ENCODE measurements around the gene RSF1.

The RSF1 gene

DNA sequence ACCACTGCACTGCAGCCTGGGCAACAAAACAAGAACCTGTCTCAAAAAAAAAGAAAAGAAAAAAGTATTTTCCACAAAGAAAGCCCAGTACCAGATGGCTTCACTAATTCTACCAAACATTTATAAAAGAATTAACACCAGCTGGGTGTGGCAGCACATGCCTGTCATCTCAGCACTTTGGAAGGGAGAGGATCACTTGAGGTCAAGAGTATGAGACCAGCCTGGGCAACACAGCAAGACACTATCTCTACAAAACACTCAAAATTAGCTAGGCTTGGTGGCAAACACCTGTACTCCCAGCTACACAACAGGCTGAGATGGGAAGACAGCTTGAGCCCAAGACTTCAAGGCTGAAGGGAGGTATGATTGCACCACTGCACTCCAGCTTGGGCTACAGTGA, 20.1 kb downstream of the RSF1 start:
- DNase-seq: no peak

DNA sequence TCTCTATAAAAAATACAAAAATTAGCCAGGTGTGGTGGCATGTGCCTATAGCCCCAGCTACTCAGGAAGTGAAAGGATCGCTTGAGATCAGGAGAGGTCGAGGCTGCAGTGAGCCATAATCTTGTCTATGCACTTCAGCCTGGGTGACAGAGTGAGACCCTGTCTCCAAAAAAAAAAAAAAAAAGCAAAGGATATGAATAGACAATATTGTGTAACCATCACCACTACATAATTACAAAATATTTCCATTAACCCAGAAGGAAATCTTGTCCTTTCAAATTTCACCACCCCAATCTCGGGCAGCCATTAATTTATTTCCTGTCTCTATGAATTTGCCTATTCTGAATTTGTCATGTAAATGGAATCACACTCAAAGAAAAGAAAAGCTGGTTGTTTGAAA, 21.2 kb downstream of the RSF1 start:
- DNase-seq: no peak

DNA sequence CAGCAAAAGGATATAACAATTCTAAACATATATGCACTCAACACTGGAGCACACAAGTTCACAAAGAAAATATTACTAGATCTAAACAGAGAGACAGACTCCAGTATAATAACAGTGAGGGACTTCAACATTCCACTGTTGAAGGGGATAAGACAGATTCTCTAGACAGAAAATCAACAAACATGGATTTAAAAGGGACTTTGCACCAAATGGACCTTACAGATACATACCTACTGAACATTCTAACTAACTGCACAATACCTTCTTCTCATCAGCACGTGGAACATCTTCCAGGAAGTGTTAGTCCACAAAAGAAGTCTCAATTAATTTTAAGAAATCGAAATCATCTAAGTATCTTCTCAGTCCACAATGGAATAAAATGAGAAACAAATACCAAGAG, 26.6 kb downstream of the RSF1 start:
- no peak for DNase-seq

DNA sequence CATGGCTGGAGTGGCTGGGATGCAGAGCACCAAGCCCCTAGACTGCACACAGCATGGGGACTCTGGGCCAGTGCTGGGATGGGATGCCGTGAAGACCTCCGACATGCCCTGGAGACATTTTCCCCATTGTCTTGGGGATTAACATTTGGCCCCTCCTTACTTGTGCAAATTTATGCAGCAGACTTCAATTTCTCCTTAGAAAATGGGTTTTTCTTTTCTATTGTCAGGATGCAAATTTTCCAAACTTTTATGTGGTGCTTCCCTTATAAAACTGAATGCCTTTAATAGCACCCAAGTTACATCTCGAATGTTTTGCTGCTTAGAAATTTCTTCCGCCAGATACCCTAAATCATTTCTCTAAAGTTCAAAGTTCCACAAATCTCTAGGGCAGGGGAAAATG, 29.2 kb downstream of the RSF1 start:
- no peak for DNase-seq

DNA sequence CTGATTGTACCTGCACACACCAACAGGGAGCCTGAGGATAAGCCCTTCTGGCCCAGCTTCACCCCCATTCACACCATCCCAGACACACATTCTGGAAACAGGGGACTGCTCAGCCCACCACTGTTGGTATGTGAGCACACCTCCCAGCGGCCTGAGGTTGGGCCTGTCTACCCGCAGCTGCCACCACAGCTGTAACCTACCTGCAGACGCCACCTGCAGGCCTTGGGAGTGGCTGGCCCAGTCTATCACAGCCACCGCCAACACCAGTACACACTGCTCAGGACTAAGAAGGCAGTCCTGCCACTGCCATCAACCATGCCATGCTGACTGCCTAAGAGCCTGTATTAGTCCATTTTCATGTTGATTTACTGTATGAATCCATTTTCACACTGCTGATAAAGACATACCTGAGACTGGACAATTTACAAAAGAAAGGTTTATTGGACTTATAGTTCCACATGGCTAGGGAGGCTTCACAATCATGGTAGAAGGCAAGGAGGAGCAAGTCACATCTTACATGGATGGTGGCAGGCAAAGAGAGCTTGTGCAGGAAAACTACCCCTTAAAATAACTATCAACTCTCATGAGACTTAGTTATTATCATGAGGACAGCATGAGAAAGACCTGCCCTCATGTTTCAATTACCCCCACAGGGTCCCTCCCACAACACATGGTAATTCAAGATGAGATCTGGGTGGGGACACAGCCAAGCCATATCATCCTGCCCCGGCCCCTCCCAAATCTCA, 30.6 kb downstream of the RSF1 start:
- no peak for DNase-seq

DNA sequence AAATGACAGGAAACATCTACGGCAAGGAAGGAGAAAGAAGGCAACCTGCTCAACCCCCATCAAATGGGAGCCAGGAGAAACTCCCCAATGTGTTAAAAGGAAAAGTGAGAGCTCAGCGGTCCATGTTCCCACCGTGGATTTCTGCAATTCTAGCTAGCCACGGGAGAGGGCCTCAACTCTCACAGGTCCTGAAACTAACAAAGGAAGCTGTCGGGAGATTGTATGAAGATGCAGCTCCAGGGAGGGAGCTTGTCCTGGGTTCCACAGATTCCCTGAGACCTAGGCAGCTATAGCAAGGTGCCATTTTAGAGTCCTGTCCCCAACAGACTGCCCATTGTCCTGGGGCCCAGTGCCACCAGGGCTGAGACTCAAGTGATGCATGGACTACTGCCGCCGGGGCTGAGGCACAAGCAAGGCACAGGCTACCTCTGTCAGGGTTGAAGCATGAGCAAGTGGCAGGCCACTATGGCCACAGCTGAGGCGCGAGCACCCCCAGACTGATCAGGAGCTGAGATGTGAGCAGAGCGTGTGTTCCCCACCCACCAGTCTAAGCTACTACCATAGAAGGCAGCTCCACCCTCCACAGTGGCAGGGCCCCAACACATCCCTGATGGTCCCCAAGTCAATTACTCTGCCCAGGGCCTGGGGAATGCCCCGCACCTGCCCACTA, 31.3 kb downstream of the RSF1 start:
- DNase-seq: no peak

DNA sequence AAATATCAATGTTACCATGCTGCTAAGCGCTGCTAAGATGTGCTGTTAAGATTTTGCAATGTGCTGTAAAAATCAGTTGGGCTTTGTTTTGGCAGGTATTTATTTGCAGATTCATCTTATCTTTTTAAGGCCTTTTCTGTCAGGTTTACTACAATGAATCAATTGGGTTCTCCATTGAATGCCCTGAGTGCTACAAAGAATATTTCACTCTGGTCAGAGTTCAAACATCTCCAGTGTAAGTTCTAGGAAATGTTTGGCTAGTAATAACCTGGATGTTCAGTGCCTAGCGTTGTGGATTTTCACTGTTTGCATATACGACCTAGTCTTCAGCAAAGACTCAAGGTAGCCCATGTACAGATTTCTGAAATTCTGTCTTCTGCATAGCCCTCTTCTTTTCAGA, 36.0 kb downstream of the RSF1 start:
- no peak for DNase-seq

DNA sequence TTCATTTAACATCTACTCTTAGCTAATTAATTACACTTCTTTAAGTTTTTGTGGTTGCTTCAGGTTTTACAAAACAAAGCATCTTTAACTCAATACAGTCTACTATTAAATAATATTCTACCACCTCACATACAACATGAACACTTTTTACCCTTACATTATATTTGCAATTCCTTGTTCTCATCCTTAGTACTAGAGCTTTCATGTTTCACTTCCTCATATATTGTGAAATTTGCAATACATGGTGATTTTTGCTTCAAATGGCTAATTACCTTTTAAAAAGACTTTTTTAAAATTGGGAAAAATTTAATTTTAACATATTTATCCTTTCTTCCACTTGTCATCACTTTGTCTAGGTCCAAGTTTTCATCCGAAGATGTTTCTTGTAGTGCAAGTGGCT, 37.5 kb downstream of the RSF1 start:
- DNase-seq: no peak

DNA sequence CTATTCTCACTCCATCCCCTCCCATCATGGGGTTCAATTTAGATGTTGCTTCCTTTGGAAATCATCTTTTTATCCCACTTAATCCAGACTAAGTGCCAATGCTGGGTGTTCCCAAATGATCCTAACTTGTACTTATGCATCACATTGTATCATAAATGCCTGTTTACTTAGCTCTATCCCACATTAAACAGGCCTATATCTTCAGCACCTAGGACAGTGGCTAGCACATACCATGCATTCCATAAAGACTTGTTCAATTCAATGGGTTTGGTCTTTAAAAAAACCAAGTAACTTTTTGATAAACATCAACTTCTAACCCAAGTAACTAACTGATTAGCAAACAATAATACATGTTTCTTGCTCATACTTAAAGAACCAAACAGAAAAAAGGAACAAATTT, 40.6 kb downstream of the RSF1 start:
- DNase-seq: no peak

DNA sequence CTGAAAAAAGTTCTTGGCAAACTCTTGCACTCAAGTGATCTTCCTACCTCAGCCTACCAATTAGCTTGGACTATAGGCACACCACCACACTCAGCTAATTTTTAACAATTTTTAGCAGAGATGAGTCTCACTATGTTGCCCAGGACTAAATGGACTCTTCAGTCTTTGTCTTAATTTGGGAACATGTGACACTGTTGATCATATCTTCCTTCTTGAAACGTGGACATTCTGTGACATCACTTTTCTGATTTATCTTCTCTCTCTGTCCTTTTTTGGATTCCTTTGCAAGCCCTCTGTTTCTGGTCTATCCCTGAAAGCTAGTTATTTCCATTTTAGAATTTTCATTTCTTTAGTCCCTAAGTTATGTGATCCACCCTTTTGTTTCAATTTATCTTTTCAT, 42.0 kb downstream of the RSF1 start:
- no peak for DNase-seq

DNA sequence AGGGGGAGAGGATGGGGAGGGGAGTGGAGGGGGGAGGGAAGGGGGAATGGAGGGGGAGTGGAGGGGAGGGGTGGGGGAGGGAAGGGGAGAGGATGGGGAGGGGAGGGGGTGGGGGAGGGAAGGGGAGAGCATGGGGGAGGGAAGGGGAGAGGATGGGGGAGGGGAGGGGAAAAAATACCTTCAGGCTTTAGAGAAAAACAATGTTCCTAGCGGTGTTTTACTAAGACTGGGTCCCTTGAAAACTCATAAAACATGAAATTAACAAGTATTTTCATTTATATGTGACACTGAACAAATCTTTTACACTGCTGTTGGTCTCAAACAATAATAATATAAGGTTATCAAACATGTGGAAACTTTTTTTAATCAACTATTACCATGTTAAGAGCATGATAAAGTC, 42.4 kb downstream of the RSF1 start:
- no peak for DNase-seq

DNA sequence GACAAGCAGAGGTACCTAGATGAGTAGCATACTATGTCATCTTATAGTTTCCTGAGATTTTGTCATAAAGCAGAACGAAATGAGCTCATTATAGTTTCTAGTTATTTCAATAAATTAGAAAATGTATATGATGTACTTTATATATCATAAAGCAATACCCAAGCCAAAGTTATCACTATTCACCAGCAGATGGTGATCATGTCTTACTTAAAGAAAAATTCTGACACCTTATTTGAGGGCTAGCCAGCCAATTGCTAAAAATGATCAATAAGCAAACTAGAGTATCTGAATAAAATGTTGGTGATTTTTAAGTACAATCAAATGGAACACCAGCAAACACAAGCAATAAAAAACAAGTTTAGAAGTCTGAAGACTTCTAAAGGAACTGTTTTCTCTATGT, 44.1 kb downstream of the RSF1 start:
- DNase-seq: no peak

DNA sequence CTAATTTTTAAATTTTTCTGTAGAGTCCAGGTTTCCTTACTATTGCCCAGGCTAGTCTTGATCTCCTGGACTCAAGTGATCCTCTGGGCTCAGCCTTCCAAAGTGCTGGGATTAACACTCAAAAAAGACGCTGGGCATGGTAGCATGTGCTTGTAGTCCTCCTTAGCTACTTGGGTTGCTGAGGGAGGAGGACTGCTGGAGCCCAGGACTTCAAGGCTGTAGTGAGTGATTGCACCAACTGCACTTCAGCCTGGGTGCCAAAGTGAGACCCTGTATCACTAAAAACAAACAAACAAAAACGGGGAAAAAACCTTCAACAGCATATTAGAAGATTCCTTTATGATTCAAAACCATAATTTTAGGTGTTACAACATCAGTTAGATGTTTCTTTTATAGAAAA, 44.6 kb downstream of the RSF1 start:
- no peak for DNase-seq

DNA sequence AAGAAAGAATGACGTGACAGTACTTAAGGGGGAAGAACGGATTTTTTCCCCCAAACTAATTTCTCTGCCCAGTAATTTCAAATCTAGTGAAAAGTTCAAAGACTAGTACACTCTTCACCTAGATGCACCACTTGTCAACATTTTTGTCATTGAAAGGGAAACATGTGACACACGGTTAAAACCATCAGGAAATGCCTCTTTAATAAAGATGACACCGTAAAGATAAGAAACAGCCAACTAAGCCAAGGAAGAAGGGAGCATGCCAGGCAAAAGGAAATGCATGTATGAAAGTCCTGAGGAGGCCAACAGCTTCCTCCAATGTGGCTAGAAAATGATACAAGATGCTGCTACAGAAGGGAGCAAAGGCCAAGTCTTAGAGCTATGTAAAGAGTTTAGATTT, 49.4 kb downstream of the RSF1 start:
- no peak for DNase-seq

DNA sequence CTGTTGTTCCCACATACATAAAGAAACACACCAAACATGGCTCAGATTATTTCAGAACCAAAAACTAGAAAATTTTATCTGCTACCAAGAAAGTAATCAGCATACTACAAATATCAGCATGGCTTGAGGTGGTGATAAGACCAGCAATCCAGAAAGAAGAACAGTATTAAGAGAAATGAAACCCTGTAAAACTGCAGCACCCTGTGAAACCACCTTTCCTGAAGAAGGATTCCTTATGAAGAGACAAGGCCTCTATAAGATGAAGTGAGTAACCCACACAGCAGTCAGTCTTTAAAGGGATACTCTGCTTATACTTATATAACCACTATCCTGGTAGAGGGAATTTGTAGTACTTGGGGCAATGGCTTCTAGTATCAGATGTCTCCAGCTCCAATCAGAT, 49.9 kb downstream of the RSF1 start:
- no peak for DNase-seq

DNA sequence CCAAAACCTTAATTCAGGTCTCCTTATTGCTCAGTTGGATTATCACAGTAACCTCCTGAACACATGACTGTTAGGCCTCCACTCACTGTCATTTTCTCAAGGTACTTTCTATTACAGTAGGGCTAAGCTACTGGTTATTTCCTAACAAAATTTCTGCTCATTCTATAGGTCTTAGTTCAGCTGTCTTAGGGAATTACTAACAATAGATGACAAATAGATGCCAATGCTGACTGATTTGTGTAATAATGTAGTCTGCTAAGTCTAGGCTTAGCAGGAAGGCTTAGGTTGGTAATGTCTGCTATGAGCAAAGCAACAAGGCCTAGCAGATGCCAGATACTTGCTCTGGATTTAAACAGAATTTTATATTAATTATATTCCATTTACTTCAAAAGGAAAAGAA, 58.1 kb downstream of the RSF1 start:
- DNase-seq: no peak

DNA sequence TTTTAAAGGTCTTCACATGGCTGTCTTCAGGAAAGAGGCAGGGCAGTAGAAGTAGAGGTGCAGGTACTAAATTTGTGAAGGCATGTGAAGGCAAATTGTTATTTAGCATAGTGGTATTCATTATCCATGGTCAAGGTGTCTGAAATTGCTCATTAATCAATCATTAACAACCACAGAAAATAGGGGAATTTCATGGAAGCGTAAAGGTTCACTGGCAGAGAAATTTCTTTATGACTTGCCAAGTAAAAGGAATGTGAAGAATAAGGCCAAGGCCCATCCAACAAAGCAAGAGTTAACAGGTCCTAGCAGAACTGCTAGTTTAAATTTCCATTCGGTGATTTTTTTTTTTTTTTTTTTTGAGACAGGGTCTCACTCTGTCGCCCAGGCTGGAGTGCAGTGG, 59.0 kb downstream of the RSF1 start:
- no peak for DNase-seq

DNA sequence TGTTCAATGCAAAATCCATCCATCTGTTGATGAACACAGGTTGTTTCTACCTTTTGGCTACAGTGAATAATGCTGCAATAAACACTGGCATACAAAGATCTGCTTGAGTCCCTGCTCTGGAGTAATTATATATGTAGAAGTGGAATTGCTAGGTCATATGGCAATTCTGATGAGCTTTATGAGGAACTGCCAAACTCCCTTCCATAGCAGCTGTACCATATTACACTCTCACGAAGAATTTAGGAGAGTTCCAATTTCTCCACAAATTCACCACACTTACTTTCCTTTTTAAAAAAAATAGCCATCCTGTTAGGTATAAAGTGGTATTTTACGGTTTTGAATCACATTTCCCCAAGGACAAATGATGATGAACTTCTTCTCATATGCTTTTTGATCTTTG, 62.2 kb downstream of the RSF1 start:
- no peak for DNase-seq

DNA sequence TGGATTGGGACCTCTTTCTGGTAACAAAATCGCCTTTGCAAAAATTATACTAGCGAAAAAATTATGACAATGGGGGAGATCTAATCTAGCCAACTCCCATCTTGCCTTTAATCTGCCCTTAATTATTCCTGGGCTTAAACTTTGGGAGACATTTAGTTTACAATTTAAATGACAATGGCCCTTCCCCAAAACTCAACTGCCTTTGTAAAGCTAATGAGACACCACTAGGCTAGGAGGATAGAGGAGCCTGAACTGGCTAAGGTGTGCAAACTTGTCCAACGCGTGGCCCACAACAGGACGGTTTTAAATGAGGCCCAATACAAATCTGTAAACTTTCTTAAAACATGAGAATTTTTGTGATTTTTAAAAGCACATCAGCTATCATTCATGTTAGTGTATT, 67.3 kb downstream of the RSF1 start:
- no peak for DNase-seq

DNA sequence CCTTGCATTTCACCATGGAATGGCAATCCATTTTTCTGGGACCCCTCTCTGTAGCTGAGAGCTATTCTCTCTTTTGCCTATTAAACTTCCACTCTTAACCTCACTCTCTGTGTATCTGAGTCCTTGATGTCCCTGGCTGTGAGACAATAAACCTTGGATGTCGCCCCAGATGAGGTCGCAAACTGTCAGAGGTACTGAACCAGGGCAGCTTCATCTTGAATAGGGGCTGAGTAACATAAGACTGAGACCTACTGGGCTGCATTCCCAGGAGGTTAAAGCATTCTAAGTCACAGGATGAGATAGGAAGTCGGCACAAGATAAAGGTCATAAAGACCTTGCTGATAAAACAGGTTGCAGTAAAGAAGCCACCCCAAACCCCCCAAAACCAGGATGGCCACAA, 68.0 kb downstream of the RSF1 start:
- no peak for DNase-seq

DNA sequence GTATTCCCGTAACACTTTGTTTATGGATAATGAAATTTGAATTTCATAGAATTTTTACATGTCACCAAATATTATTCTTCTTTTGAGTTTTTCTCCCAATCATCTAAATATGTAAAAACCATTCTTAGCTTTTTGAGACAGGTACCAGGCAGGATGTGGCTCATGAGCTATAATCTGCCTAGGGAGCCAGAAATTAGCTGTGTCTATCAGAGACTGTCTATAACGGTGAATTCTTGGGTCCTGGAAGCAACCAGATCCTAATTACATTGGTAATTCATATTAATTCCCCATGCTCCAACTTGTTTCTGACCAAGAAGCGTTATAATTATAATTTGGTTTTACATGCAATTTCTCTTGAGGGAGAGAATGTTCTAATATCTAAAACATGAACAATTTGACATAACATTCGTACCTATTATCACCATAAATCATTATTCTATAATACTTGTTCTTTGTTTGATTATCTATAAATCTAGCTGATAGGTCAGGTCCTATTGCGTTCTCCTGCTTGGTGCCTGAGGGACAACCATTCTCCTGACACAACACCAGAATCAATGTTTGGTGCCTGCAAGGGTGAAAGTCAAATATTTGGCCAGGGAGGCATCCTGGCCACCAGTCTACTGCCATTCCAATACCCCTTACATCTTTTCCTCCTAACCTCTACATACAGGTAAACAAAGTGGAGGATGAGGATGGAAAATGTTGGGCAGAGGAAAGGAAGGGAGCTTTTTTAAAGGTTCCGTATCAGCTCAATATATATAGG, 69.9 kb downstream of the RSF1 start:
- DNase-seq: no peak

DNA sequence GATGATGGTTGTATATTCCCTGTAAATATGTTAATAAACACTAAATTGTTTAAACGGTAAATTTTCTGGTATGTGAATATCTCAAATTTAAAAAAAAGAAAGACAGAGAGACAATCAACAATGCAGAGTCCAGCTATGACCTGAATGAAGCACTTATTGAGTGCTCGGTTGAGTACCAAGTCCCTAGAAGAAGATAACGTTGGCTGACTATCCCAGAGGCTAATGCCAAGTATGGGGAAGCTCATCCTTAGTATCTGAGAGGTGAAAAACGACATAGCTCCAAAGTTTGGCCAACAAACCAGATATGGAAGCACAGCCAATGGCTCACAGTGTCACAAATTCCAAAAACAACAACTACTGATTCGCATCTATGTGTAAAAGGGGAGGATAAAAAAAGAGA, 71.3 kb downstream of the RSF1 start:
- no peak for DNase-seq

DNA sequence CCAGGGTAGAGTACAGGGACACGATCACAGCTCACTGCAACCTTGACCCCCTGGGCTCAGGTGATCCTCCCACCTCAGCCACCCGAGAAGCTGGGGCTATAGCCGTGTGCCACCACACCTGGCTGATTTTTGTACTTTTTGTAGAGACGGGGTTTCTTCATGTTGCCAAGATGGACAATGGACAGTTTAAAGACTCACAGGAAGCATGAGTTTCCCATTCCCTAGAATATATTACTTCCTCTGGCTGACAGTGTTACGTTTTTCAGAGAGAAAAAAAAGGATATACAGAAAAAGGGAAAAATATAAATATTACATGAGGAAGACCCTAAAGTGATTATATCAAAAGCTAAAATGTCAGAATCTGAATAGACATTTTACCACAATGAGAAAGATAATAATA, 72.3 kb downstream of the RSF1 start:
- DNase-seq: no peak

DNA sequence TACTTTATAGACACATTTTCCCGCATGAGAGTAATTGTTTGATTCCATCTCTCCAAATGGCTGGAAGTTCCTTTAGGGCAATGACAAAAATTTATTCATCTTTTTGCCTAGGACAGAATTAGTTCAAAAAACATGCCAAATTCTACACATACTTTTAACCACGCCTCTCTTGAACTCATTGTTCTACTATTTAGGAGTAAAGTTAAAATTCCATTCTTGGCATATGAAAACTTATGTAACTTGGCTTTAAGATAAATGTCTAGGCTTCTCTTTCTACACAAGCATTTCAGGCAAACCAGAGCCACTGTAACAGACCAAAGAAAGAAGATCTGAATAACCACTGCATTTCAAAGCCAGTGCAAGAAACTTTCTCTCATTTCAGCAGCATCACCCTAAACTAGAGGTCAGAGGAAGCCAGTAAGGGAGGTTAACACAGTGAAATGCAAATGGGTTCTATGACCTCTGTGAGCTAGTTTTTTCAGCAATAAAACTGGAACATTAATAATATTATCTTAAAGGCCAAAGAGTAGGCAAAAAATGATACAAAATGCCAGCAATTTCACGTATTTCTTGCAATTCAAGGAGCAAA, 73.0 kb downstream of the RSF1 start:
- no peak for DNase-seq

Data from NCI-H446 treated with DMSO at 0.1 percent for 48 hours (cell line).